OCI-LY1 (cell line): Measurements from ENCODE around the gene RAB3IP.

Experiments
- H2AFZ ChIP-seq: fragments of 200-600 bp; sonication (generic), shearing (Covaris generic); 2 replicates; pipeline ENCODE4 v1.6.0; 2014; ENCODE audit warnings: antibody characterized with exemption, mild to moderate bottlenecking, low read length
- H3F3A ChIP-seq: fragments of 200-600 bp; sonication (generic), shearing (Covaris generic); 2 replicates; pipeline ENCODE4 v1.6.0; 2014; ENCODE audit warnings: mild to moderate bottlenecking, antibody characterized with exemption, low read length, moderate library complexity; ENCODE audit not compliant: insufficient read depth
- H3K27ac ChIP-seq: fragments of 200-600 bp; sonication (generic); 2 replicates; pipeline ENCODE4 v1.5.1; 2014; ENCODE audit warnings: low read length, mixed run types, mild to moderate bottlenecking, low read depth; ENCODE audit not compliant: poor library complexity, severe bottlenecking
- H3K27me3 ChIP-seq: fragments of 200-600 bp; sonication (generic); 2 replicates; pipeline ENCODE4 v1.6.0; 2014; ENCODE audit warnings: antibody characterized with exemption, mild to moderate bottlenecking, low read length, moderate library complexity; ENCODE audit not compliant: insufficient read depth
- H3K36me3 ChIP-seq: fragments of 200-600 bp; sonication (generic); 2 replicates; pipeline ENCODE4 v1.6.1; 2014; ENCODE audit warnings: mild to moderate bottlenecking, antibody characterized with exemption, low read length, moderate library complexity, mixed read lengths; ENCODE audit not compliant: insufficient read depth
- H3K4me1 ChIP-seq: fragments of 200-600 bp; sonication (generic); 2 replicates; pipeline ENCODE4 v1.5.1; 2014; ENCODE audit warnings: mild to moderate bottlenecking, low read length, moderate library complexity; ENCODE audit not compliant: insufficient read depth, severe bottlenecking
- H3K4me2 ChIP-seq: fragments of 200-600 bp; sonication (generic), shearing (Covaris generic); 2 replicates; pipeline ENCODE4 v1.6.1; 2014; ENCODE audit warnings: low read length
- H3K4me3 ChIP-seq: fragments of 200-600 bp; sonication (generic); 2 replicates; pipeline ENCODE4 v1.5.1; 2014; ENCODE audit warnings: low read length, low read depth, mild to moderate bottlenecking, mixed read lengths; ENCODE audit not compliant: poor library complexity, severe bottlenecking
- H3K79me2 ChIP-seq: fragments of 200-600 bp; shearing (Covaris generic); 2 replicates; pipeline ENCODE4 v1.6.1; 2016; ENCODE audit warnings: mixed run types, low read length, mixed read lengths; ENCODE audit not compliant: insufficient read depth
- H3K9ac ChIP-seq: fragments of 200-600 bp; sonication (generic), shearing (Covaris generic); 2 replicates; pipeline ENCODE4 v1.6.1; 2014; ENCODE audit warnings: mild to moderate bottlenecking, low read length, mixed read lengths
- H3K9me2 ChIP-seq: fragments of 200-600 bp; sonication (generic), shearing (Covaris generic); 2 replicates; pipeline ENCODE4 v1.6.1; 2014; ENCODE audit warnings: low read depth, mild to moderate bottlenecking, low read length, mixed read lengths
- H3K9me3 ChIP-seq: fragments of 200-600 bp; shearing (Covaris generic); 2 replicates; pipeline ENCODE4 v1.6.1; 2014; ENCODE audit warnings: low read length, mixed read lengths
- H4K20me1 ChIP-seq: fragments of 200-600 bp; sonication (generic), shearing (Covaris generic); 2 replicates; pipeline ENCODE4 v1.6.0; 2016; ENCODE audit warnings: mild to moderate bottlenecking, low read length; ENCODE audit not compliant: insufficient read depth
- CTCF ChIP-seq: fragments of 200-600 bp; sonication (generic), shearing (Covaris generic); IDR thresholded peaks from 2 replicates; pipeline ENCODE4 v1.5.1; 2017; ENCODE audit warnings: mild to moderate bottlenecking, antibody characterized with exemption, low read length, moderate library complexity, mixed read lengths
- EZH2 ChIP-seq: fragments of 200-600 bp; sonication (generic), shearing (Covaris generic); IDR thresholded peaks from 2 replicates; pipeline ENCODE4 v1.8.0; 2017; ENCODE audit warnings: borderline replicate concordance, mixed run types, mild to moderate bottlenecking, antibody characterized with exemption, low read length, moderate library complexity, mixed read lengths

The RAB3IP gene

GRCh38 chr12:69837191-69837590, 98.5 kb downstream of the RAB3IP start:
- no peaks in the 10 kb centered on the region for H3K9me2 ChIP-seq
- no peak overlapping the region for H3K27ac ChIP-seq
- H3K9me3 ChIP-seq: no peaks in the 10 kb centered on the region
- H3K4me3 ChIP-seq: no peak overlapping the region
- TF ChIP-seq CTCF (no peak), EZH2 (no peak)
- H3K4me2 ChIP-seq: no peak overlapping the region
- H3K79me2 ChIP-seq: no peaks in the 10 kb centered on the region
- no peaks in the 10 kb centered on the region for H4K20me1 ChIP-seq
- H3K27me3 ChIP-seq: no peaks in the 10 kb centered on the region; the same call in 1 of the 2 replicates
- no peaks in the 10 kb centered on the region for H3F3A ChIP-seq
- no peaks in the 10 kb centered on the region for H3K4me1 ChIP-seq
- H3K36me3 ChIP-seq: no peaks in the 10 kb centered on the region
- no peak overlapping the region for H2AFZ ChIP-seq
- H3K9ac ChIP-seq: no peak overlapping the region

DNA sequence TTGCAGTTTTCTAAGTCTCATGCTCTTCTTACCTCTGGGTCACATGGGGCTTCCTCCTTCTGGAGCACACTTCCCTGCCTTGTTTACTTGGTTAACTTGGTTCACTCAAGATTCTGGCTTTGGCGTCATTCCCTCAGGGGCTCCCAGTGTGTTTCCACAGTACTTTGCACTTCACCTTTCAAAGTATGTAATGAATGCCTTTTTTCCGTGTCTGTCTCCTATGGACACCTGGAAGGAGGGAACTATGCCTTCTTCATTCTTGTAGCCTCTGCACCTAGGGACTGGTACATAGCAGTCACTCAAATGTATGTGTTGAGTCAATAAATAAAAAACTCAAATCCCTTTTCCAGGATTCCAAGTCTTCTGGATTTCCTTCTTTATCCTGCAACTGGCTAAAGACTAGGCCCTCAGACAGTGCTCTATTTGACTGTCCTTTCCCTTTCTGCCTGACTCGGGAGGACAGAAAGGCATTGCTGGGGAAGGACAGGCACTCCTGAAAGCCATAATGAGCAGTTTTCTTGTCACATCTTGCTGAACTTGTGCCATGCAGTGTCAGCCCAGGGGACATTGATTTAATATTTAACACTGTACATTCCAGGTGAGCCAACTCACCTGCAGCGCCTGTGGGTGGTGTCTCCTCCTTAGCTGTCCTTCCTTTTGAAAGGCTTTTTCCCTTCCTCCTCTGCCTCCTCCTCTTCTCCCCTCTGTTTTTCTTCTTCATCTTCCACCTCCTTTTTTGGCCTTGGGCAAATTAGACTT, 99.2 kb downstream of the RAB3IP start:
- H3K9me2 ChIP-seq: no peaks in the 10 kb centered on the region
- H3K4me2 ChIP-seq: no peak overlapping the region
- no peaks in the 10 kb centered on the region; the same call in 1 of the 2 replicates for H3K27me3 ChIP-seq
- H3K36me3 ChIP-seq: no peaks in the 10 kb centered on the region
- no peak overlapping the region for H2AFZ ChIP-seq
- no peaks in the 10 kb centered on the region for H3F3A ChIP-seq
- no peaks in the 10 kb centered on the region for H4K20me1 ChIP-seq
- no peaks in the 10 kb centered on the region for H3K79me2 ChIP-seq
- no peaks in the 10 kb centered on the region for H3K4me1 ChIP-seq
- TF ChIP-seq EZH2: no peak
- TF ChIP-seq CTCF: no peak
- no peaks in the 10 kb centered on the region for H3K9me3 ChIP-seq
- H3K27ac ChIP-seq: no peak overlapping the region
- no peak overlapping the region for H3K9ac ChIP-seq
- H3K4me3 ChIP-seq: no peak overlapping the region

- H2AFZ ChIP-seq: no peak overlapping the region
- no peaks in the 10 kb centered on the region for H3K9me2 ChIP-seq
- H3K9ac ChIP-seq: no peak overlapping the region
- H4K20me1 ChIP-seq: no peaks in the 10 kb centered on the region
- H3K27me3 ChIP-seq: no peaks in the 10 kb centered on the region
- no peaks in the 10 kb centered on the region for H3K79me2 ChIP-seq
- no peak overlapping the region for H3K4me3 ChIP-seq
- H3K4me2 ChIP-seq: no peak overlapping the region
- H3K27ac ChIP-seq: no peak overlapping the region
- TF ChIP-seq EZH2: no peak
- TF ChIP-seq CTCF: no peak
- H3K9me3 ChIP-seq: no peaks in the 10 kb centered on the region
- no peaks in the 10 kb centered on the region for H3K36me3 ChIP-seq
- no peaks in the 10 kb centered on the region for H3K4me1 ChIP-seq
- no peaks in the 10 kb centered on the region for H3F3A ChIP-seq
These were observed 102.1 kb downstream of the RAB3IP start for GRCh38 chr12:69840727-69841126.
